HCEC 1CT (cell line): ENCODE results near the gene HTRA2.
"Not testable (repeated sequence)": the region's sequence is repeated elsewhere in the genome, so short reads cannot be mapped to it uniquely, and the experiment has no call there.

ENCODE experiments used
- DNase-seq: peaks from one replicate; pipeline ENCODE4 v3.0.0-alpha.2; 2017

Gene HTRA2

DNA sequence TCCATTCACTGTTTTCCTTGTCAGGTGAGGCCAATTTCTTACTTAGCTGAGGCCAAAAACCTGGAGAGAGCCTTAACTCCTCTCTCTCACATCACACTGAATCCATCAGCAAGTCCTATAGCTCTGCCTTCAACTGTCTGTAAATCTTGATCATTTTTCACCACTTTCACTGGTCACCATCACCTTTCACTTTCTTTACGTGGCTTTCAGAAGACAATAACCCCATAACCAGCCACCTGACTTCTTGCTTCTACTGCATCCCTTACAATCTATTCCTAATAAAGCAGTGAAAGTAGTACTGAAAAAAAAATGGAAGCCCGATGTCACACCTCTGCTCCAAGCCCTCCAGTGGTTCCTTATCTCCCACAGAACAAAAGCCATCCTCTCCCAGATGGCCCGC lies 16.3 kb downstream of the HTRA2 start:
- no peak for DNase-seq

DNA sequence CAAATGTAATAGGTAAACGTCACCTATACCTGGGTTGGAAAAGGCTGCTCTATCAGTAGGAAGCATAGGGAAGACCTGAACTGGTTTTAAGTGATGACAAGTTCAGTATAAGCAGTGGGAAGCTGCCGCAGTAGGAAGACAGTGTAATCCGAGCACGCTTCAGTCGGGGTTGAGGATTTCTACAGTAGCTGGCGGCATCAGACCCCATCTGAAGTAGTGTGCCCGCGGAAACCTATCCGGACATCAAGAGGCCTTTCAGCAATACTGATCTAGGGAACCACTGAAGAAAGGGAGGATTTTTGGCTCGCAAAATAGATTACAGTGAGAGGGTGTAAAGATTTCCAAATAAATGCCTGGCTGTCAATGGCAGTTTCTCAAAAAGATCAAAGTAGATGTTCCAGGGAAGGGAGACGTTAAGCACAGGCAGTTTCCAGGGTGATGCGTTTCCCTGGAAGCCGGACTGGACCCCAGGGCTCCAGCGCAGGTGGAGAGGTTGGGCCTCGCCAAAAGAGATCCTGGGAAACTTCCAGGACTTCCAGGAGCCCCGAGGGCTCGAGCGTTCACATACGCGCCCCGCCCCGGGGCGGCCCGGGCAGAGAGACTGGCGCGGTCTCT lies 18.7 kb downstream of the HTRA2 start:
- no peak for DNase-seq

DNA sequence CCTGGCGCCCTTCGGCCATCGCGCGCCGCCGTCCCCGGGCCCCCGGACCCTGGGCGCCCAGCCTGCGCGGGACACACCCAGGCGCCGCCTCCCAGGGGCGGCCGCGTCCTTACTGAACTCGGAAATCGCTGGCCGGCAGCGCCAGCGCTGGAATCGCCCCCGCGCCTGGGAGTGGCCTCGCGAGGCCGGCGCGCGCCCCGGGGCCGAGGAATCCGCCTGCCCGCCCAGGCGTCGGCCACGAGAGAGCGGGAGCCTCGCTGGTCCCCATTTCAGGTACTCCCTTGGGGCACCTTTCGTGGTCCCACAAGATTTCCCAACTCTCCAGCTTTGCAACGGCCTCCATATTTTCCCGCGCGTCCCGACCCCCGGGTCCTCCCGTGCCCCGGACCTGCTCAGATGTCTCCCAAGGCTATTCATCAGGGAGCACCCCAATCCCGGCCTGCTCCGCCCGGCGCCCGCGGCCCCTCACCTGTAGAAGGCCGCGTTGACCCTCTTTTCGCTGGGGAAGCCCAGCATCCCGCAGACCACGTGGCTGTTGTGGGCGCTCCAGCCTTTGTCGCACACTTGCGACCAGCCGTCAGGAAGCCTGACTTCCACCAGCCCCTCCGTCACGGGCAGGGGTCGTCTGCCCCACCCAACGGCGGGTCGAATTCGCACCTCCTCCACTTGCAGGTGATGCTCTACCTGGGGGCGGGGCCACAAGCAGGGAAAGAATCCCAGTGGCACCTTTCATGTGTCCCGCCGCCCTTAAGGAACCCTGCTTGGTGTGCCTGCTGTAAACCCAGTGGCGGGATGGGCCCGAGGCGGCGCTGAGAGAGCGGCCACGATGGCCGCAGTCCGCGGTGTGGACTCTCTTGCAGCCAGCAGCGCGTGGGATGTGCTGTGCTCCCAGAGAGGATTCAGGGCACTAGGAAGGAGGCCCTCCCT lies 19.4 kb downstream of the HTRA2 start:
- DNase-seq = peak; percentile 55

DNA sequence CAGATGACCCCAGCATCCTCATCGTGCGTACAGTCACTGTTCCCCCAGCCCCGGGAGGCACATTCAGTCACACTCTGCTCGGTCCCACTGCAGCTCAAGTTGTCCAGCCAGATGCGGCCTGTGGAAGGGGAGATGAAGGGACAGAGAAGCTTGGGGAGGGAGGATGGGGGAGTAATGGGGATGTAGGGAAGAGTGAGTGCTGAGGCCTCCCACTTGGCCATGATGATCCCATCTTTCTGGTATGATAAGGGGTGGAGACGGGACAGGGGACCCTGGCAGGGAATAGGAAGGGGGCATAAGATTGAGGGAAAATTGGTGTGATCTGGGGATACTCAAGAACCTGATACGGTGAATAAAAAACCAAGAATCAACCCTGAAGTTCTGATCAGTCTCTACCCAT lies 20.5 kb downstream of the HTRA2 start:
- DNase-seq = no peak

DNA sequence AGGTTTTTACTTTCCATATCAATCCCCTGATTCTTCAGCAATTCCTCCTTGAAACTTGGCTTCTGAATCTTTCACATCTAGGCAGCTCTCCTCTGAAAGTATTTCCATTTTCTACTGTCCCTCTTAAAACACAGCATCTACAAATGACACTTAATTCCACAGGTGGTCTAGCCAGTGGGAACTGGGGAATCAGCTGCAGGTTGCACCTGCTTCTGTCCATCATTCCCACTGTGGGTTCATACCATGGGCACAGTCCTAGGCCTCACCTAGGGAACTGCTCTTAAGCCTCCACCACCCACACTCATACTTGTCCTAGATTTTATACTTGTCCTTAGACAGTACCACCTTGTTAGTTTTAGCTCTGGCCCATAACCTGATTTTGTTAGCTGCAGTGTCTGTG lies 21.8 kb downstream of the HTRA2 start:
- DNase-seq = no peak

DNA sequence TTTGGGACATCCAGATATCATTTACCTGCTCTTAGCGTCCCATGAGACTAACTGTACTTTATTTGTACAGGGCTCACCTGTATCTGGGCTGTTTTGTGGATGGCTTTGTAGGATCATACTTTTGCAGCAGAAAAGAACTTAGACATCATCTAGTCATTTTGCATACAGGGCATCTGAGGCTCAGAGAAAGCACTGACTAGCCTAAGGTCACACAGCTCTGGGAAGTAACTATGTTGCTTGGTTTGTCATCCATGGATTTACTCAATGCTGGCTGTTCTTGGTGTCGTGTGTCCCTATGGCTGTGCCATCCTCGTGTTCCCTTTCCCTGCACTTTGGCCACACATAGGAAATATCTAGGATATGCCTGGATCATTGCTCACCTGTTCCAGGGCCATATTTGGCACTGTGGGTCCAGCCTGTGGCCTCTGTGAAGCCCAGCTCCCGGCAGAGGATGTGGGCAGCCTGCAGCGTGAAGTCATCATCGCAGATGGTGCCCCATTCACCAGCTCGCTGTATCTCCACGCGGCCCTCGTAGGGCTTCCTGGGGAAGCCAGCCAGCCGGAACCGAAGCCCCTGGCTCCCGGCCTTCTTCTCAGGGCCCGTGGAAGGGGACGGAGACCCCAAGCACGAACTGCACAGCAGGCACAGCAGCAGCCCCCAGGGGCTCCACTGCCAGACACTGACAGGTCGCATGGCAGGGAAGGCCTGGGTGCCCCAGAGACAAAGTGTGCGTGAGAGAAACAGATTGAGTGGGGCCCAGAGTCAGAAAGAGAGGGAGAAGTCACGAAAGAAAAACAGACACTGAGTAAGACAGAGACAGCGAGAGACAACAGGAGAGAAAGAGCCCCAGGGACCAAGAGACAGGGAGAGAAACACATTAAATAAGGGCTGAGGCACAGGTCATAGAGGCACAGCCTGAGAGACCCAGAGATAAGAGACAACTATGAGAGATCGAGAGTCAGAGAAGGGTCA lies 22.5 kb downstream of the HTRA2 start:
- DNase-seq = no peak

DNA sequence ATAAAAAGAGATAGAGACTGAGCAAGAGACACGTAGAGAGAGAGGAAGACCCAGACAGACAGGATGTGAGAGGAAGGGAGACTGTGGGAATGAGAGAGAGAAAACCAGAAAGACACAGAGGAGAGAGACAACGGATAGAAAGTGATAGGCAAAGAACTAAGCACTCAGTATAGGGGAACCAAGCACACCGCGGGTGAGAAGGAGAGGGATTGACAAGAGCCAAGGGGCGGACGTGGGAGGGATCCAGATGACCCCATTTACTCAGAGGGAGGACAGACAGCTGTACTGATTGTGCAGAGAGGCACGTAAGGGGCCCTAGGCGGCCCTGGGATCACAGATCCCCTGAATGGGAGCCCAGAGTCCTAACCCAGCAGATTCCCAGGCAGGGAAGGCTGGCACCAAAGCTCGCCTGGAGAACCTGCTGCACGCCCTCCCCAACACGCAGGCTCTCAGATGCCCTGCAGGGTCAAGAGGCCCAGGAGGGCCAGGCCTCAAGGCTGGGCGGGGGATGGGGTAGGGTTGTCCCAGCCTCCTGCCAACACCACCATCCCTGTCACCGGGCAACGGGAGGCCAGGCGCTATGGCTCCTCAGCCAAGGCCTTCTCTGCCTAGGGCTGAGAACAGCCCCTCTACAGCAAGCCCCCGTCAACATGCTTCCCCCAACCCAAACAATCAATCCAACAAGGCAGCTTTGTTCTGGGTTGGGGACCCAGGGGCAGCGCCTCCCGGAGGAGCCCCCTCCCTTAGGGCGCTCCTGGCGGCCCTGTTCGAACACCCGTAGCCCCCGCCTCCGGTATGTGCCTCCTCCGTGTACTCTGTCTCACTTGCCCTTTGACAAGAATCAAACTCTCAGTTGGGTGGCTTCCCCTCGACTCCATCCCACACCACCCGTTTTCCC lies 23.4 kb downstream of the HTRA2 start:
- DNase-seq = no peak

DNA sequence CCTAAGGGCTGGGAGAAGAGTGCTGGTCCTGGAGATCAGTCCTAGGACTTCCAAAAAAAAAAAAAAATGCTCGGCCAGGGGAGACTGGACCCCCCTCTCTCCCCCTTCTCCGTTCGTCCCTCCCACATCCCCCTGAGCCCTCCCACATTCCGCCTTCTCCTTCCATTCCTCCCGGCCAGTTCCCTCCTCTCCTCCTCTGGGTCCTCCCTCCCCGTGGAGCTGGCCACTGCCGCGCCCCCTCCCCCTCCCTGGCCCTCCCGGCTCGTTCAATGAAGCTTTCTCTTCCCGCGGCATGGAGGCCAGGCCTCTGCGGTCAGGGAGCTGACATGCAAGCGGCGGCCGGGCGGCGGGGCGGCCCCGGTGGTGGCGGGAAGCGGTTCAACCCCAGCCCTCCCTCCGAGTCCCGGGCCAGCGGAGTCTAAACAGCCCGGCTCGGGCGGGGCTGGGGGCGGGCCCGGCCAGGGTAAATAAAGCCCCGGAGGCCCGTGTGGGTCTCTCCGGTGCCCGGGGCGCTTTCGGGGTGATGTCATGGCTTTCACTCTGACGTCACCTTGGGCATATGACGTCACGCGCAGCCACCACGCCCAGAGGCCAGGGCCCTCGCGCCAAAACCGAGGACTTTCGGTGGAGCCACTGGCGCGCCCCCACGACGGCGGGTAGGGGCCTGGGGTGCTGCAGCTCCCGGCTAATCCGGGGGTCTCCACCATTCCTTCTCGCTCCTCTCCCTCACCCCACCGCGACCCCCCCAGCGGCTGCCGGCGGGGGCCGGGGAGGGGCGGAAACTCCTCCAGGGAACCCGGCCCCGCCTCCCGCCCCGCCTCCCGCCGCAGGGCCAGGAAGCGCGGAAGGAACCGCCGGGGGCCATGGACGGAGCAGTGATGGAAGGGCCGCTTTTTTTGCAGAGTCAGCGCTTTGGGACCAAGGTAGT lies 24.4 kb downstream of the HTRA2 start, which contains the start of the genes DOK1 and LOXL3:
Gene DOK1, plus strand, starts transcription at position 829 of the 928 bp plus-strand sequence. Its CDS starts 35 bp downstream, at position 864.
Gene LOXL3, minus strand, starts transcription at position 51 of the 928 bp plus-strand sequence. CDS start 1,308 bp downstream, outside the sequence.
- DNase-seq = peak; percentile 90

DNA sequence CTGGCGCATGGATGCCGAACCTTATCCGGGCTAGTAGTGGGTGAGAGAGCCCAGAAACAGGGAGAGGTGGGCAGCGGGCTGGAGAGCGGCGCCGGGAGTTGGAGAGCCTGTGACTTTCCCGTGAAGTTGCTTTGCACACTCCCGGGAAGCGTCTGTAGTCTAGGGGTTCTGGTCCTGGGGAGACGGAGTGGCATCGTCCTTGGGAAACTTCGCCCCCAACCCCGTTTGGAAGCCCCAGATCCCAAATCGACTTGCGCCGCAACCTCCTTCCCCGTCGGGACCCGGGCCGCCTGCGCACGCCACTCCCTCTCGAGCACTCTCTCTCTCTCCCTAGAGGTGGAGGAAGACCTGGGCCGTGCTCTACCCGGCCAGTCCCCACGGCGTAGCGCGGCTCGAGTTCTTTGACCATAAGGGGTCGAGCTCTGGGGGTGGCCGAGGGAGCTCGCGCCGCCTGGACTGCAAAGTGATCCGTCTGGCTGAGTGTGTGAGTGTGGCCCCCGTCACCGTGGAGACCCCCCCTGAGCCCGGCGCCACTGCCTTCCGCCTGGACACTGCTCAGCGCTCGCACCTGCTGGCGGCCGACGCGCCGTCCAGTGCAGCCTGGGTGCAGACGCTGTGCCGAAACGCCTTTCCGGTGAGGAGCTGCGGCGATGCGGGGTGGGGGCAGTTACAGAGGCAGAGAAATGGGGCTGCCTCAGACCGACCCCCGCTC lies 25.2 kb downstream of the HTRA2 start:
- peak; percentile 13 for DNase-seq

DNA sequence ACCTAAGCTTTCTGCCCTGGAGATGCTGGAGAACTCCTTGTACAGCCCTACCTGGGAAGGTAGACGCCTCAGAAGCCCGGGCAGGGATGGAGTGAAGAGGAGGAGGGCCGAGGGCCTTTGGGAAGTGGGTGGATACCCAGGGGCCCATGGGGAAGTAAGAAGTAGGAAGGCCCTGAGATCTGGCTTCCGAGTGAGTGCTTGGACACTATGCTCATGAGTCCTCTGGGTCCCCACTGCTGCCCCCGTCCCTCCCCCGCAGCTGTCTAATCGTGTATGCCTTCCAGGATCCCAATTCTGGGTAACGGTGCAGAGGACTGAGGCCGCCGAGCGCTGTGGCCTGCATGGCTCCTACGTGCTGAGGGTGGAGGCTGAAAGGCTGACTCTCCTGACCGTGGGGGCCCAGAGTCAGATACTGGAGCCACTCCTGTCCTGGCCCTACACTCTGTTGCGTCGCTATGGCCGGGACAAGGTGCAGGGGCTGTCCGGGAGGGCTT lies 25.9 kb downstream of the HTRA2 start:
- no peak for DNase-seq

DNA sequence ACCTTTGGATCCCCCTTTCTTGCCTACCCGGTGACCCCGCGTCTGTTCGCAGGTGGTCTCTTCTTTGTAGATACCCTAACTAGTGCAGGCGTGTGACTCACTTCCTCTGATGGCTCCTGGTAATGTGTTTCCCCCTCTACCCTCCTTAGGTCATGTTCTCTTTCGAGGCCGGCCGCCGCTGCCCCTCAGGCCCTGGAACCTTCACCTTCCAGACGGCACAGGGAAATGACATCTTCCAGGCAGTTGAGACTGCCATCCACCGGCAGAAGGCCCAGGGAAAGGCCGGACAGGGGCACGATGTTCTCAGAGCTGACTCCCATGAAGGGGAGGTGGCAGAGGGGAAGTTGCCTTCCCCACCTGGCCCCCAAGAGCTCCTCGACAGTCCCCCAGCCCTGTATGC lies 26.4 kb downstream of the HTRA2 start:
- DNase-seq = no peak

DNA sequence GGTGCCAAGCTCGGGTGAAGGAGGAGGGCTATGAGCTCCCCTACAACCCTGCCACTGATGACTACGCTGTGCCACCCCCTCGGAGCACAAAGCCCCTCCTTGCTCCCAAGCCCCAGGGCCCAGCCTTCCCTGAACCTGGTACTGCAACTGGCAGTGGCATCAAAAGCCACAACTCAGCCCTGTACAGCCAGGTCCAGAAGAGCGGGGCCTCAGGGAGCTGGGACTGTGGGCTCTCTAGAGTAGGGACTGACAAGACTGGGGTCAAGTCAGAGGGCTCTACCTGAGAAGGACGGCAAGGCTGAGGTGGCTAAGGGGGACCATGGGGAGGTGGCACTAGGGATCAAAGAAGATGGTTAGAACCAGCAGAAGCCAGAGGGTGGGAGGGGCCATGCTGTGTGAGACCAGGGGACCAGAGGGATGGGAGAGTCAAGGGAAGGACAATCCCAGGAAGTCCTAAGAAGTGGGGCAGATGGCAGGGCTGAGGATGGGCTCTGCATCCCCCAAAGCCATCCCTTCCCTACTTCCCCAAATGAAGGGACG lies 27.2 kb downstream of the HTRA2 start:
- DNase-seq = no peak

DNA sequence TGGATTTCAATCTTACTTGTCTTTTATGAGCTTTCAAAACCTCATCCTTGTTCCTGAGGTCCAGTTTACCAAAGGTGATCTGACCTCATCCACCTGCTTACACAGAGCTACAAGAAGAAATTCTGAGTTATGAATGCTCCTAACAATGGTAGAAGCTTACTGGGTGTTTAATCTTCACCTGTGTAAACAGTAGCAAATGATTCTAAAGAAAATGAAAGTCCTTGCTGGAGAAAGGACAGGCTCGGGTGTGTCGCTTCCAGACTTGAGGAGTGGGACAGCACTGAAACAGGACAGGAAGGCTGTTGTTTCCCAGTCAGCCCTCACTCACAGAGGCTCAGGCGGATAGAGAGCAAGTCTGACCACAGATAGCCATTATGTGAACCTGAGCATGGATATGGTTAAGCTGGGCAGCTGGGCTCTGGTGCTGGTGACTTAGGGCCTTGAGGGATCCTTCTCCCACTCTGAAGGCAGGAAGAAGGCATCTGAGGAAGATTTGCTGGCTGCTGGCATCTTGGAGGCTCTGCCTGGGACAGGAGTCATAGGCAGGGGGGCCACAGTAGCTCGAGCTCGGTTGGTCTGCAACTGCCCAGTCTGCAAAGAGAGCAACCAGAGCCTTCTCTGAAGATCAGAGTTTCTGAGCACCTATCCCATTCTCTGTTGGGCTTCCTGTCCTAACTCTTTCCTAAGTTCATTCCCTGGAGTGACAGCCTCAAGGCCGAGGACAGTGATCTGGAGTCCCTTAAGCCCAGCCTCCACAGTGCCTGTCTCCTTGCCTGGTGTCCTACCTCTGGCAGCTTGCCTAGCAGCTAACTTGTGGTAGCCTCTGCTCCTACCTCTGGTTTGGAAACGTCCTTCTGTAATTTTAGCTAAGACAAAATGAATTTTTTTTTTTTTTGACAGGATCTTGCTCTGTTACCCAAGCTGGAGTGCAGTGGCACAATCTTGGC lies 28.8 kb downstream of the HTRA2 start:
- no peak for DNase-seq

DNA sequence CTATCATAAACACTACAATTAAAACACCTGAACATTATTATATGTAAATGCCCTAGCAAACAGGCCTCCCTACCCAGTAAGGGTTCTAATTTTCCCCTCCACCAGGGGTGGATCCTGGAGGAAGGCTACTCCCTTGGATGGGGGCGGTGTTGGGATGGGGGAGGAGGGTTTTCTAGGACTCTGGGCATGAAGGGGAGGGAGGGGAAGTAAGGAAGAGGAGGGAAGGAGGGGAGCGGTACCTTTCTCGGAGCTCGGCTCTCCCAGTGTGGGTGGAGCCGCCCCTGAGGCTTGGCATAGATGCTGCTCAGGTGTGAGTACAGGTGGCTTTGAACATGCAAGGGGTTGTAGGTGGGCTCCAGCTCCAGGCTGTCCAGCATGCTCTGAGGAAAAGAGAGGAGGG lies 30.2 kb downstream of the HTRA2 start:
- no peak for DNase-seq

DNA sequence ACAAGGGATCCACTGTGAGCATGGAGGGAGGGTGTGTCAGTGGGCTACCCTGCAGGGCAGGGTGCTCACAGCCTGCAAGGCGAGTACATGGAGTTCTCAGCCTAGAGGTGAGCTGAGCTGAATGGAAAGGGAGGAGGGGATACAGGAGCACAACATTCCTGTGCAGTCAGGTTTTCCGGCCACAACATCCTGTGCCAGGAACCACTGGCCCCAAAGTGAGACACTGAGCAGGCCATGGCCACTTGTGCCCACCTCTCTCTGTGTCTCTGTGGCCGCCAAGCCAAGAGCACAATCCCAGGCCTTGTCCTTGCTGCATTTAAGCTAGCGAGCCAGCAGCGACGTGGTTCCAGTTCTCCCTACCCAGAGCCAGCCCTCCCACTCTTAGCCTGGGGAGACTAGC lies 30.9 kb downstream of the HTRA2 start:
- no peak for DNase-seq

DNA sequence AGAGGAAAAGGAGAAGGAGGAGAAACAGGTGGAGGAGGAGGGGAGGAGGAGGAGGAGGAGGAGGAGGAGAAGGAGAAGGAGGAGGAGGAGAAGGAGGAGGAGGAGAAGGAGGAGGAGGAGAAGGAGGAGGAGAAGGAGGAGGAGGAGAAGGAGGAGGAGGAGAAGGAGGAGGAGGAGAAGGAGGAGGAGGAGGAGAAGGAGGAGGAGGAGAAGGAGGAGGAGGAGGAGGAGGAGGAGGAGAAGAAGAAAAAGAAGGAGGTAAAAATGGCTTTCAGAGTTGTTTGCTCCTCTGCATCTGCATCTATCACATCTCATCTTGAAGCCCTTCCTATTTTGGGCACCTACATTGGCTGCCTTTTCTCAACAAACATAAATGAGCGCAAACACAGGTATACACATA lies 31.3 kb downstream of the HTRA2 start:
- not testable (repeated sequence) for DNase-seq

DNA sequence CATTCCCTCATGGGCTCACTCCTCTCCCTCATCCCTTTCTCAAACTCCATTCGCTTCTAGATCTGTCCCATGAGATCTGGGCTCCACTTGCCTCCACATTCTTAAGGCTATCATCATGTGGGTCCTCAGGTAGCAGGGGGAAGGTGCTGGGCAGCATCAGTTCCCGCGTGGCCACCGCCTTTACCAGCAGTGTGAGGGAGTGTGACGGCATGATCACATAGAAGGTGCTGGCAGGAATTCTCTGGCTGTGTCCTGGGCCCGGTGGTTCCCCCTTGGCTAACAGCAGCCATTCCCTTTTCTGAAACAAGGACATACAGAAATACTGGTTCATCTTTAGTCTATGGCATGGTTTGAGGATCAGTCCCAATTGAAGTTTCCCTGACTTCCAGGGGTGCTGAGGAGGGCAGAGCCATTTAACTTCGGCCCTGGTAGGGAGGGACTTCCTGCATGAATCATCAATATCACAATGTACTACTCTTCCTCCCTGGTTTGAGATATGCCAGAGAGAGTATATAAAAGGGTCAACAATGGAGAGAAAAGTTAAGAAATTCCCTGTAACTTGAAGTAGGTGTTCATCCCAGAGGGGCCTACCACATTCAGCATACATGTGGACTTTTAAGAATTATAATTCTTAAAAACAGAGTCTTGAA lies 32.5 kb downstream of the HTRA2 start:
- DNase-seq = no peak

DNA sequence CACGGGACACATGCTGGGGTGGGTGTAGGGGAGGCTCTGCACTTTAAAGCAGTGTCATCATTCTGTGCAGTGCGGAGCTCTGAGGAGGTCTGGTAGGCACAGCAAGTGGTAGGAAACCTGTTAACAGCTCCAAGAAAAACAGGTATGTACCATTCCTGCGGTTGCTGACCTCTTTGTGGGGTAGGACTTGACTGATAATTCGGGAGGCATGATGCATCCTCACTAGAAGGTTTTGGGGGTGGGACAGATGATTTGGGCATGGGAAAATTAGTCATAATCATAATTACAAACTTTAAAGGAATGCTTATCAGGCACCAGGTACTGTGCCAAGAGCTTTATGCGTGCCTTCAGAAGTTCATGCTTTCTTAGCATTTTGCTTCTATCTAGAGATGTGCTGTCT lies 34.5 kb downstream of the HTRA2 start:
- DNase-seq = peak; percentile 61
